Mesothelial cell of epicardium (in vitro differentiated cells): ENCODE results near the gene CACNB1. TPM values are rescaled to one million over a fixed set of nuclear protein-coding genes. Genes with fewer than 3 reads are reported as not detected.

Experiments
- DNase-seq, 2 experiments: peaks; one replicate each; pipeline ENCODE4 v3.0.0; 2021; ENCODE audit warnings: low spot score in 2 of 2; ENCODE audit not compliant: unreplicated experiment in 2 of 2
- H3K27ac Mint-ChIP-seq: 2 replicates; pipeline ENCODE4 v1.8.0; 2021; ENCODE audit warnings: mixed read lengths
- H3K27me3 Mint-ChIP-seq: 2 replicates; pipeline ENCODE4 v1.8.0; 2021; ENCODE audit warnings: low read depth, mixed read lengths
- H3K36me3 Mint-ChIP-seq: 2 replicates; pipeline ENCODE4 v1.8.0; 2021; ENCODE audit warnings: mixed read lengths
- H3K4me1 Mint-ChIP-seq: 2 replicates; pipeline ENCODE4 v1.8.0; 2021; ENCODE audit warnings: mixed read lengths
- H3K4me3 Mint-ChIP-seq: 2 replicates; pipeline ENCODE4 v1.8.0; 2021; ENCODE audit warnings: mild to moderate bottlenecking, moderate library complexity, mixed read lengths
- H3K9me3 Mint-ChIP-seq: 2 replicates; pipeline ENCODE4 v1.8.0; 2021; ENCODE audit warnings: mixed read lengths
- total RNA-seq: library from RNA; stranded (reverse); gene quantifications from 3 replicates; pipeline ENCODE4 v1.2.1, GENCODE V29; 2021
- TF ChIP-seq, protein P1 (sequence below): fragments of 200-600 bp; sonication (generic); IDR thresholded peaks from one replicate; pipeline ENCODE4 v1.5.0; 2021; ENCODE audit warnings: antibody characterized with exemption; ENCODE audit not compliant: unreplicated experiment

CACNB1 gene
- total RNA-seq, 1 donor from 2014 or later: 21.6 TPM

DNA sequence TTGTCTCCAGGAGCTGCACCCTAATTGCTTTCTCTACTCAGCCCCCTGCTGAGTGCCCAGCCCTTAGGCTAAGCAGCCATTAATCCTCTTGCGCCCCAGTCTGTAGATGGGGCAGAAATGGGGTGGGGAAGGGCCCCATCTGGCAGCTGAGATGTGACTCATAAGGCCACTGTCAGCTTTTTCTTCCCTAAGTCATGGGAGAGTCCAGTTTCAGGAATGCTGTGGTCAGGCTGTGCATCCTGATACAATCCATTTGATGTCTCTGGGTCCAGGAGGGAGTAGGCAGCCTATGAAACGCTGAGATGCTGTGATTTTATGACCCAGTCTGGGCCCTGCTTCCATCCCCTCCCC, 58.3 kb downstream of the CACNB1 start:
- no peaks in the 10 kb centered on the region for H3K9me3 Mint-ChIP-seq
- peak overlapping the region; percentile 1 for H3K27ac Mint-ChIP-seq
- H3K27me3 Mint-ChIP-seq: no peaks in the 10 kb centered on the region

GRCh38 chr17:39138431-39139160, 58.9 kb downstream of the CACNB1 start:
- no peaks in the 10 kb centered on the region for H3K27me3 Mint-ChIP-seq
- TF ChIP-seq, protein P1, sequence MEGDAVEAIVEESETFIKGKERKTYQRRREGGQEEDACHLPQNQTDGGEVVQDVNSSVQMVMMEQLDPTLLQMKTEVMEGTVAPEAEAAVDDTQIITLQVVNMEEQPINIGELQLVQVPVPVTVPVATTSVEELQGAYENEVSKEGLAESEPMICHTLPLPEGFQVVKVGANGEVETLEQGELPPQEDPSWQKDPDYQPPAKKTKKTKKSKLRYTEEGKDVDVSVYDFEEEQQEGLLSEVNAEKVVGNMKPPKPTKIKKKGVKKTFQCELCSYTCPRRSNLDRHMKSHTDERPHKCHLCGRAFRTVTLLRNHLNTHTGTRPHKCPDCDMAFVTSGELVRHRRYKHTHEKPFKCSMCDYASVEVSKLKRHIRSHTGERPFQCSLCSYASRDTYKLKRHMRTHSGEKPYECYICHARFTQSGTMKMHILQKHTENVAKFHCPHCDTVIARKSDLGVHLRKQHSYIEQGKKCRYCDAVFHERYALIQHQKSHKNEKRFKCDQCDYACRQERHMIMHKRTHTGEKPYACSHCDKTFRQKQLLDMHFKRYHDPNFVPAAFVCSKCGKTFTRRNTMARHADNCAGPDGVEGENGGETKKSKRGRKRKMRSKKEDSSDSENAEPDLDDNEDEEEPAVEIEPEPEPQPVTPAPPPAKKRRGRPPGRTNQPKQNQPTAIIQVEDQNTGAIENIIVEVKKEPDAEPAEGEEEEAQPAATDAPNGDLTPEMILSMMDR: no peak
- peak overlapping the region; percentile 66 for H3K27ac Mint-ChIP-seq
- no peaks in the 10 kb centered on the region for H3K9me3 Mint-ChIP-seq
- DNase-seq: no peak
- no peak overlapping the region for H3K4me3 Mint-ChIP-seq
- peaks cover 2% of the 10 kb centered on the region for H3K36me3 Mint-ChIP-seq
- H3K4me1 Mint-ChIP-seq: peaks cover 3% of the 10 kb centered on the region

More for the DNA sequence above, 58.3 kb downstream of the CACNB1 start:
- DNase-seq: no peak
- H3K4me1 Mint-ChIP-seq: peaks cover 3% of the 10 kb centered on the region
- no peak overlapping the region for H3K4me3 Mint-ChIP-seq
- TF ChIP-seq, protein P1: no peak
- H3K36me3 Mint-ChIP-seq: peaks cover 2% of the 10 kb centered on the region

DNA sequence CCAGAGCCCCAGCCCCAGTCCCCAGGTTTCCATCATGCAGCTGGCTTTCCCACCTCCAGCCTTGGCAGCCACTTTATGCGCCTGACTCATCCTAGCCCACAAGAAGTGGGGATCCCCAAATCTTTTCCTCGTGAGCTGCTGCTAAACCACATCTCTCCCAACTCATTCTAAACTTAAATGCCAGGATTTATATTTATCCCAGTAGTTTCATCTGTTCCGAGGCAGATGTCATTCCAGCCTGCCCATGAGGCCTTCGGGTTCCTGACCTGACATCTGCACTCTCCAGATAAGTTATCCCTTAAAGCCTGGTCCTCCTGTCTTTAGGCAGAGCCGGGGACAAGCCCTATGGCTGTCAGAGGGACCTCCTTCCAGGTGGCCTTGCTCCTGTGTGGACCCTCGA, 62.6 kb downstream of the CACNB1 start:
- Mint-ChIP-seq H3K4me1 (no peaks in the 10 kb centered on the region), H3K9me3 (no peaks in the 10 kb centered on the region), H3K36me3 (peaks cover 2% of the 10 kb centered on the region), H3K4me3 (no peak overlapping the region), H3K27me3 (no peaks in the 10 kb centered on the region), H3K27ac (no peak overlapping the region)
- no peak for DNase-seq
- TF ChIP-seq, protein P1: no peak

- H3K27ac Mint-ChIP-seq: no peak overlapping the region
- H3K4me3 Mint-ChIP-seq: no peak overlapping the region
- no peaks in the 10 kb centered on the region for H3K4me1 Mint-ChIP-seq
- no peaks in the 10 kb centered on the region for H3K27me3 Mint-ChIP-seq
- TF ChIP-seq, protein P1: no peak
- H3K36me3 Mint-ChIP-seq: peaks cover 2% of the 10 kb centered on the region
- H3K9me3 Mint-ChIP-seq: no peaks in the 10 kb centered on the region
- DNase-seq: no peak
Observed at GRCh38 chr17:39132192-39132610, 65.3 kb downstream of the CACNB1 start.

GRCh38 chr17:39131616-39132015, 65.9 kb downstream of the CACNB1 start:
- no peaks in the 10 kb centered on the region for H3K9me3 Mint-ChIP-seq
- H3K27ac Mint-ChIP-seq: no peak overlapping the region
- H3K4me3 Mint-ChIP-seq: no peak overlapping the region
- peaks cover under 1% of the 10 kb centered on the region for H3K36me3 Mint-ChIP-seq
- H3K27me3 Mint-ChIP-seq: no peaks in the 10 kb centered on the region
- H3K4me1 Mint-ChIP-seq: no peaks in the 10 kb centered on the region
- TF ChIP-seq, protein P1: no peak
- DNase-seq: no peak
